ENCODE results near the gene FMN1. TPM values are rescaled to one million over a fixed set of nuclear protein-coding genes. Genes with fewer than 3 reads are reported as not detected.

Gene FMN1
- total RNA-seq, 2 donors from 2014 or later: 13.7 to 17.1 TPM

- H3K4me1 ChIP-seq: peaks cover 8% of the 10 kb centered on the region
- no peak for DNase-seq
- ATAC-seq: no peak
- peak overlapping the region; percentile 42 to 86 (median 76) for H3K27ac ChIP-seq
- no peak overlapping the region for H3K4me3 ChIP-seq
- intact Hi-C loops (cut with DNase I): no loop called here
- no peaks in the 10 kb centered on the region for H3K9me3 ChIP-seq
- no peak for TF ChIP-seq CTCF (IDR thresholded peaks at IDR 0.05)
- no peak for TF ChIP-seq POLR2A (IDR thresholded peaks at IDR 0.05)
- H3K27me3 ChIP-seq: no peaks in the 10 kb centered on the region
- no peaks in the 10 kb centered on the region for H3K36me3 ChIP-seq (replicated peaks in 1 of 2; ENCODE audit: insufficient read depth in 1 of 2, low read depth in 2 of 2)
- 27 to 35% methylated on average over 9 of the region's 9 CpGs for WGBS, 2 donors
Observed at GRCh38 chr15:33067456-33067855, 127.1 kb downstream of the FMN1 start.

- peaks cover 8% of the 10 kb centered on the region for H3K4me1 ChIP-seq
- H3K27me3 ChIP-seq: no peaks in the 10 kb centered on the region
- no peaks in the 10 kb centered on the region for H3K9me3 ChIP-seq
- DNase-seq (no peak), ATAC-seq (no peak)
- peak overlapping the region in 1 of 4 donors; percentile 78 for H3K27ac ChIP-seq
- no peaks in the 10 kb centered on the region for H3K36me3 ChIP-seq (replicated peaks in 1 of 2; ENCODE audit: insufficient read depth in 1 of 2, low read depth in 2 of 2)
- H3K4me3 ChIP-seq: no peak overlapping the region
- TF ChIP-seq POLR2A (IDR thresholded peaks at IDR 0.05): no peak
- TF ChIP-seq CTCF (IDR thresholded peaks at IDR 0.05): no peak
- WGBS, 2 donors: 60 to 74% methylated on average over 7 to 8 of the region's 8 CpGs
- intact Hi-C loops (cut with DNase I): no loop called here
Observed at GRCh38 chr15:33066584-33066983, 127.9 kb downstream of the FMN1 start.

- no peaks in the 10 kb centered on the region for H3K9me3 ChIP-seq
- WGBS, 2 donors: 20 to 30% methylated on average over 3 of the region's 3 CpGs
- no peak overlapping the region for H3K27ac ChIP-seq
- DNase-seq: no peak
- H3K4me3 ChIP-seq: no peak overlapping the region
- no peak for TF ChIP-seq CTCF (IDR thresholded peaks at IDR 0.05)
- TF ChIP-seq POLR2A (IDR thresholded peaks at IDR 0.05): no peak
- no peaks in the 10 kb centered on the region for H3K36me3 ChIP-seq (replicated peaks in 1 of 2; ENCODE audit: insufficient read depth in 1 of 2, low read depth in 2 of 2)
- no peak for ATAC-seq
- no peaks in the 10 kb centered on the region for H3K27me3 ChIP-seq
- intact Hi-C loops (cut with DNase I): no loop called here
- H3K4me1 ChIP-seq: peaks cover 8% of the 10 kb centered on the region
Observed at GRCh38 chr15:33064878-33065277, 129.6 kb downstream of the FMN1 start.

- Histone ChIP-seq H3K4me1 (peaks cover under 1% of the 10 kb centered on the region), H3K27ac (no peak overlapping the region), H3K27me3 (no peaks in the 10 kb centered on the region), H3K36me3 (replicated peaks in 1 of 2; ENCODE audit: insufficient read depth in 1 of 2, low read depth in 2 of 2) (no peaks in the 10 kb centered on the region), H3K4me3 (no peak overlapping the region), H3K9me3 (no peaks in the 10 kb centered on the region)
- no peak for ATAC-seq
- intact Hi-C loops (cut with DNase I): no loop called here
- 13 to 20% methylated on average over 3 of the region's 3 CpGs for WGBS, 2 donors
- no peak for DNase-seq
- no peak for TF ChIP-seq POLR2A (IDR thresholded peaks at IDR 0.05)
- TF ChIP-seq CTCF (IDR thresholded peaks at IDR 0.05): no peak
Observed at GRCh38 chr15:33059184-33059583, 135.3 kb downstream of the FMN1 start.

- H3K9me3 ChIP-seq: no peaks in the 10 kb centered on the region
- no peak for ATAC-seq
- no peaks in the 10 kb centered on the region for H3K27me3 ChIP-seq
- H3K27ac ChIP-seq: no peak overlapping the region
- no peak for DNase-seq
- no peaks in the 10 kb centered on the region for H3K36me3 ChIP-seq (replicated peaks in 1 of 2; ENCODE audit: insufficient read depth in 1 of 2, low read depth in 2 of 2)
- WGBS, 2 donors: 88 to 89% methylated on average over 8 of the region's 8 CpGs
- no peak overlapping the region for H3K4me3 ChIP-seq
- no peak for TF ChIP-seq POLR2A (IDR thresholded peaks at IDR 0.05)
- TF ChIP-seq CTCF (IDR thresholded peaks at IDR 0.05): no peak
- intact Hi-C loops (cut with DNase I): no loop called here
- H3K4me1 ChIP-seq: no peaks in the 10 kb centered on the region
Observed at GRCh38 chr15:33057845-33058244, 136.7 kb downstream of the FMN1 start.

Data from body of pancreas (tissue), 4 donors.